H1 (cell line): ENCODE measurements around the gene TSHZ2. TPM values are rescaled to one million over a fixed set of nuclear protein-coding genes. Genes with fewer than 3 reads are reported as not detected.

Experiments
- CTCF ChIA-PET: fragments of 300-600 bp; sonication (Branson Sonifier 250); formaldehyde crosslinking; loops from one replicate; lab custom pipeline; 2021; ENCODE audit not compliant: partially characterized antibody; lab: Charles Lee
- POLR2A ChIA-PET: fragments of 300-600 bp; sonication (Branson Sonifier 250); formaldehyde crosslinking; loops from one replicate; lab custom pipeline; 2021; ENCODE audit warnings: inconsistent platforms; ENCODE audit not compliant: partially characterized antibody; lab: Charles Lee
- DNase-seq, 2 experiments: peaks; one replicate each; pipeline versions ENCODE4 v3.0.0 to v3.0.0-alpha.2; 2010 to 2022; ENCODE audit warnings: low spot score in 2 of 2, low read depth in 1 of 2, mixed read lengths in 1 of 2
- FAIRE-seq: peaks from 2 replicates; lab custom pipeline; 2011; peaks lifted over from hg19 to GRCh38; lab: Jason Lieb, UNC
- H2AFZ ChIP-seq: 2 replicates; pipeline ENCODE4 v1.8.1; 2012; ENCODE audit warnings: low read length, inconsistent platforms
- H2AK5ac ChIP-seq: 2 replicates; pipeline ENCODE4 v1.6.1; 2013; ENCODE audit warnings: low read depth, low read length
- H2BK120ac ChIP-seq: replicated peaks from 2 replicates; pipeline ENCODE3; 2013; ENCODE audit warnings: low read depth, low read length, inconsistent platforms
- H2BK12ac ChIP-seq: 2 replicates; pipeline ENCODE4 v1.6.1; 2013; ENCODE audit warnings: low read depth, low read length
- H2BK15ac ChIP-seq: 2 replicates; pipeline ENCODE4 v1.6.1; 2013; ENCODE audit warnings: low read length
- H2BK20ac ChIP-seq: 2 replicates; pipeline ENCODE4 v1.6.1; 2013; ENCODE audit warnings: low read length
- H2BK5ac ChIP-seq: 2 replicates; pipeline ENCODE4 v1.6.1; 2013; ENCODE audit warnings: low read depth, low read length
- H3K14ac ChIP-seq: 2 replicates; pipeline ENCODE4 v1.6.1; 2013; ENCODE audit warnings: inconsistent platforms; ENCODE audit not compliant: insufficient read length
- H3K18ac ChIP-seq: 2 replicates; pipeline ENCODE4 v1.6.1; 2013; ENCODE audit warnings: low read length; ENCODE audit errors: extremely low read depth
- H3K23ac ChIP-seq: 2 replicates; pipeline ENCODE4 v1.6.1; 2013; ENCODE audit warnings: inconsistent platforms; ENCODE audit not compliant: insufficient read length
- H3K23me2 ChIP-seq: 2 replicates; pipeline ENCODE4 v1.6.1; 2013; ENCODE audit warnings: low read depth, low read length
- H3K27ac ChIP-seq: 2 replicates; pipeline ENCODE4 v1.6.1; 2011; ENCODE audit warnings: low read depth, low read length, inconsistent platforms
- H3K27me3 ChIP-seq, 4 experiments: replicated peaks in 1 of 4; 1 replicate in 1 of 4; 2 replicates in 3 of 4; pipeline versions ENCODE4 v1.6.1 to v1.8.1; 2011 to 2013; ENCODE audit warnings: low read length in 3 of 4, mild to moderate bottlenecking in 3 of 4, inconsistent platforms in 2 of 4, mixed read lengths in 2 of 4, moderate library complexity in 1 of 4; ENCODE audit not compliant: control insufficient read depth in 3 of 4, insufficient read depth in 3 of 4; ENCODE audit errors: extremely low read depth in 1 of 4
- H3K36me3 ChIP-seq, 4 experiments: 2 replicates each; pipeline versions ENCODE4 v1.6.1 to v1.8.1; 2011 to 2013; ENCODE audit warnings: mild to moderate bottlenecking in 4 of 4, low read length in 3 of 4, moderate library complexity in 2 of 4, control low read depth in 1 of 4, inconsistent platforms in 1 of 4; ENCODE audit not compliant: insufficient read depth in 4 of 4, control insufficient read depth in 2 of 4
- H3K4ac ChIP-seq: replicated peaks from 2 replicates; pipeline ENCODE3; 2013; ENCODE audit warnings: low read length, low read depth, mixed read lengths, inconsistent platforms; ENCODE audit not compliant: insufficient read length
- H3K4me1 ChIP-seq, 4 experiments: replicated peaks in 1 of 4; 1 replicate in 1 of 4; 2 replicates in 3 of 4; pipeline versions ENCODE4 v1.6.1 to v1.8.1; 2011 to 2013; ENCODE audit warnings: low read length in 3 of 4, inconsistent platforms in 2 of 4, mixed read lengths in 1 of 4; ENCODE audit not compliant: insufficient read depth in 4 of 4, control insufficient read depth in 3 of 4
- H3K4me2 ChIP-seq, 2 experiments: 2 replicates each; pipeline versions ENCODE4 v1.6.1 to v1.8.1; 2011 to 2013; ENCODE audit warnings: low read depth in 2 of 2, low read length in 2 of 2, control low read depth in 1 of 2, inconsistent platforms in 1 of 2, mild to moderate bottlenecking in 1 of 2; ENCODE audit not compliant: insufficient read depth in 1 of 2
- H3K4me3 ChIP-seq, 4 experiments: fragments of 200-600, 300-600 bp in 1 of 4; sonication (generic), shearing (Covaris generic), sonication (Bioruptor Twin) in 1 of 4; 2 replicates each; pipeline versions ENCODE4 v1.5.1 to v1.8.1; 2011 to 2016; ENCODE audit warnings: low read length in 4 of 4, low read depth in 3 of 4, control low read depth in 2 of 4, inconsistent platforms in 2 of 4, mild to moderate bottlenecking in 2 of 4, mixed read lengths in 1 of 4, moderate library complexity in 1 of 4; ENCODE audit not compliant: insufficient read depth in 2 of 4; ENCODE audit errors: extremely low read depth in 1 of 4
- H3K56ac ChIP-seq: replicated peaks from 2 replicates; pipeline ENCODE3; 2013; ENCODE audit warnings: low read depth, mild to moderate bottlenecking, mixed read lengths, low read length, inconsistent platforms; ENCODE audit not compliant: insufficient read length
- H3K79me1 ChIP-seq: 2 replicates; pipeline ENCODE4 v1.6.1; 2013; ENCODE audit warnings: low read depth, low read length, control low read depth
- H3K79me2 ChIP-seq, 2 experiments: 2 replicates each; pipeline versions ENCODE4 v1.6.1 to v1.8.1; 2012 to 2013; ENCODE audit warnings: low read length in 2 of 2, mild to moderate bottlenecking in 2 of 2, inconsistent platforms in 1 of 2; ENCODE audit not compliant: insufficient read depth in 2 of 2, control insufficient read depth in 1 of 2
- H3K9ac ChIP-seq, 4 experiments: replicated peaks in 1 of 4; 1 replicate in 1 of 4; 2 replicates in 3 of 4; pipeline versions ENCODE4 v1.6.1 to v1.8.1; 2011 to 2013; ENCODE audit warnings: low read depth in 3 of 4, low read length in 3 of 4, control low read depth in 2 of 4, mild to moderate bottlenecking in 2 of 4, moderate library complexity in 2 of 4, inconsistent platforms in 1 of 4; ENCODE audit errors: extremely low read depth in 1 of 4
- H3K9me3 ChIP-seq, 2 experiments: 2 replicates each; pipeline versions ENCODE4 v1.6.1 to v1.8.1; 2012 to 2013; ENCODE audit warnings: mild to moderate bottlenecking in 2 of 2, moderate library complexity in 2 of 2, control low read depth in 1 of 2, inconsistent platforms in 1 of 2, low read depth in 1 of 2, low read length in 1 of 2, mixed read lengths in 1 of 2; ENCODE audit not compliant: insufficient read depth in 2 of 2
- H4K20me1 ChIP-seq, 2 experiments: replicated peaks in 1 of 2; 2 replicates each; pipeline versions ENCODE3 to v1.8.1; 2011 to 2013; ENCODE audit warnings: inconsistent platforms in 2 of 2, low read length in 2 of 2, mild to moderate bottlenecking in 1 of 2; ENCODE audit not compliant: insufficient read depth in 2 of 2, control insufficient read depth in 1 of 2
- H4K5ac ChIP-seq: 2 replicates; pipeline ENCODE4 v1.6.1; 2013; ENCODE audit warnings: low read length, low read depth, mixed read lengths, inconsistent platforms; ENCODE audit not compliant: insufficient read length
- H4K8ac ChIP-seq: 2 replicates; pipeline ENCODE4 v1.8.0; 2013; ENCODE audit warnings: mild to moderate bottlenecking, moderate library complexity, low read length, inconsistent platforms; ENCODE audit not compliant: insufficient read depth; ENCODE audit errors: extremely low read depth
- H4K91ac ChIP-seq: replicated peaks from 2 replicates; pipeline ENCODE3; 2013; ENCODE audit warnings: low read length, mixed read lengths, inconsistent platforms; ENCODE audit not compliant: insufficient read length
- GABPA ChIP-seq: IDR thresholded peaks from 2 replicates; pipeline ENCODE4 v1.6.1; 2011; ENCODE audit warnings: mild to moderate bottlenecking, low read length, moderate library complexity, borderline replicate concordance; ENCODE audit not compliant: insufficient read depth
- KDM1A ChIP-seq: fragments of 200-600, 300-600 bp; sonication (generic); IDR thresholded peaks from 2 replicates; pipeline ENCODE4 v1.7.1; 2016; ENCODE audit warnings: mild to moderate bottlenecking, low read length, borderline replicate concordance
- WGBS, 2 experiments: shearing (Covaris generic) in 1 of 2; methylation state at CpG; one replicate each; pipeline versions ENCODE4 v1.1.6 to v1.1.7; 2013 to 2015; ENCODE audit warnings: low lambda C conversion rate in 2 of 2, mixed read lengths in 2 of 2, inconsistent platforms in 1 of 2, low coverage in 1 of 2, missing lambda C conversion rate in 1 of 2; ENCODE audit not compliant: insufficient replicate concordance in 2 of 2, insufficient coverage in 1 of 2, insufficient read length in 1 of 2; ENCODE audit errors: extremely low coverage in 1 of 2, missing lambda C conversion rate in 1 of 2; 5-methylcytosine and 5-hydroxymethylcytosine counted together
- polyA plus RNA-seq, 7 experiments: library from polyadenylated mRNA; depleted of rRNA in 3 of 7; stranded (reverse) in 5 of 7; unstranded in 2 of 7; fragments of >200 nt in 5 of 7; fragments of 200-250 nt in 2 of 7; gene quantifications; 1 replicate in 5 of 7; 2 replicates in 1 of 7; 4 replicates in 1 of 7; pipeline versions ENCODE4 v1.2.1 to v1.2.3, GENCODE V29; 2011 to 2013; ENCODE audit warnings: missing spikeins in 2 of 7, mixed read lengths in 2 of 7
- total RNA-seq: library from RNA; stranded (reverse); fragmentation: NEBNext Ultra II Directional; extraction: Animal tissue kit (Norgen Biotek cat#: 25700); gene quantifications from 2 replicates; pipeline ENCODE4 v1.2.1, GENCODE V29; 2021

TSHZ2 gene
- total and polyA plus RNA-seq, 2 of the 8 experiments (the other 6 are each of a cell fraction or from before 2014, with no cell fraction given) = 0.14 to 0.30 TPM

GRCh38 chr20:53403029-53403428 is 430.9 kb downstream of the TSHZ2 start:
- Histone ChIP-seq H3K9ac (no peak overlapping the region), H3K14ac (no peak overlapping the region), H3K4me2 (no peak overlapping the region), H3K4me3 (no peak overlapping the region), H3K56ac (no peak overlapping the region), H4K91ac (no peak overlapping the region), H2BK15ac (no peak overlapping the region), H3K36me3 (no peaks in the 10 kb centered on the region), H3K27ac (no peak overlapping the region), H3K4me1 (no peaks in the 10 kb centered on the region), H3K23me2 (no peaks in the 10 kb centered on the region; the same call in 1 of the 2 replicates), H3K18ac (no peak overlapping the region), H2BK5ac (no peak overlapping the region), H2BK120ac (no peak overlapping the region), H3K23ac (no peak overlapping the region), H3K4ac (no peak overlapping the region), H2AK5ac (no peak overlapping the region), H2AFZ (no peak overlapping the region), H2BK20ac (no peak overlapping the region), H2BK12ac (no peak overlapping the region), H3K79me1 (no peaks in the 10 kb centered on the region), H3K9me3 (no peaks in the 10 kb centered on the region), H4K20me1 (no peaks in the 10 kb centered on the region), H3K79me2 (no peaks in the 10 kb centered on the region), H3K27me3 (no peaks in the 10 kb centered on the region), H4K8ac (no peak overlapping the region), H4K5ac (no peak overlapping the region)
- FAIRE-seq (no peak), DNase-seq (no peak)
- TF ChIP-seq KDM1A (0 out of 2 replicates have a peak, but pooled peaks have one; percentile 21), GABPA (no peak)
- POLR2A ChIA-PET = no interaction called here
- CTCF ChIA-PET = interaction anchor here (1.2 kb wide), 1 partner anchor 145 kb away, joined by 3 read pairs; no protein-coding TSS in a partner anchor
- WGBS, 2 experiments = 90% methylated on average over 5 of the region's 5 CpGs; no CpG with 5 or more reads in 1 of the 2 experiments
